Fibroblast of skin of back (primary cell): ENCODE data around the gene TMEM116.

Experiments used
- DNase-seq: peaks from one replicate; pipeline ENCODE4 v3.0.0-alpha.2; 2013

TMEM116 gene

GRCh38 chr12:111887926-111888745, 124.8 kb downstream of the TMEM116 start:
- DNase-seq = no peak

- no peak for DNase-seq
Observed at GRCh38 chr12:111886662-111887545, 126.1 kb downstream of the TMEM116 start.

GRCh38 chr12:111881716-111882115, 131.2 kb downstream of the TMEM116 start:
- DNase-seq = no peak
